ENCODE results near the gene PPL. TPM values are rescaled to one million over a fixed set of nuclear protein-coding genes. Genes with fewer than 3 reads are reported as not detected.

Gene PPL
- total and polyA plus RNA-seq, 2 of the 13 experiments (the other 11 are each of a cell fraction or from before 2014, with no cell fraction given) = 5.7 to 6.6 TPM

GRCh38 chr16:4915226-4915761 lies 21.7 kb downstream of the PPL start (continued):
- TF ChIP-seq TRAFD1 (CRISPR knock-in tag; IDR thresholded peaks at IDR 0.05; ENCODE audit: borderline replicate concordance) (0 out of 2 replicates have a peak, but pooled peaks have one; percentile 30), UBTF (CRISPR knock-in tag; IDR thresholded peaks at IDR 0.05) (0 out of 2 replicates have a peak, but pooled peaks have one; percentile 31), LCORL (IDR thresholded peaks at IDR 0.05) (no peak), LCORL (CRISPR knock-in tag; IDR thresholded peaks at IDR 0.05) (0 out of 2 replicates have a peak, but pooled peaks have one; percentile 25), ZBTB38 (CRISPR knock-in tag; IDR thresholded peaks at IDR 0.05) (peak; percentile 58), ZNF572 (CRISPR knock-in tag; IDR thresholded peaks at IDR 0.05) (peak; percentile 52; the same call in 1 of the 2 replicates), ZNF687 (CRISPR knock-in tag; IDR thresholded peaks at IDR 0.05) (peak; percentile 61; the same call in 1 of the 2 replicates), ZBTB7A (CRISPR knock-in tag; IDR thresholded peaks at IDR 0.05) (peak; percentile 25; the same call in 1 of the 2 replicates), ZFY (CRISPR knock-in tag; IDR thresholded peaks at IDR 0.05) (peak; percentile 55), HNF4A (CRISPR knock-in tag; IDR thresholded peaks at IDR 0.05) (peak; percentile 73; the same call in 1 of the 2 replicates), KDM4B (CRISPR knock-in tag; IDR thresholded peaks at IDR 0.05) (no peak), BORCS8-MEF2B (CRISPR knock-in tag; IDR thresholded peaks at IDR 0.05) (0 out of 2 replicates have a peak, but pooled peaks have one; percentile 51)

All from HepG2 (cell line).